GM19099 (cell line): ENCODE measurements around the gene IL23A.

ENCODE experiments used
- POLR2A ChIP-seq: IDR thresholded peaks from 3 replicates; pipeline ENCODE4 v1.6.1; 2011; ENCODE audit warnings: low read depth; ENCODE audit not compliant: insufficient read length; ENCODE audit errors: extremely low read depth

IL23A gene

DNA sequence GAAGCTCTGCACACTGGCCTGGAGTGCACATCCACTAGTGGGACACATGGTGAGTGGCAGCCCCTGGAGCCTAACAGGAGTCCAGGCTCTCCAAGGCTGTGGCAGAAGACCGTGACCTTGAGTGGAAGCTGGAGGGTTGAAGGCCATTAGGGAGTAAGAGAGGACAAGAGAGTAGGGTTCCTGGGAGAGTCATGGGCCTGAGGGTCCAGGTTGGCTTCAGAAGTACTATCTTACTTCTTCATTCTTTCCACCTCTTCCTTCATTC lies 406 bp downstream of the IL23A start:
- no peak for TF ChIP-seq POLR2A

DNA sequence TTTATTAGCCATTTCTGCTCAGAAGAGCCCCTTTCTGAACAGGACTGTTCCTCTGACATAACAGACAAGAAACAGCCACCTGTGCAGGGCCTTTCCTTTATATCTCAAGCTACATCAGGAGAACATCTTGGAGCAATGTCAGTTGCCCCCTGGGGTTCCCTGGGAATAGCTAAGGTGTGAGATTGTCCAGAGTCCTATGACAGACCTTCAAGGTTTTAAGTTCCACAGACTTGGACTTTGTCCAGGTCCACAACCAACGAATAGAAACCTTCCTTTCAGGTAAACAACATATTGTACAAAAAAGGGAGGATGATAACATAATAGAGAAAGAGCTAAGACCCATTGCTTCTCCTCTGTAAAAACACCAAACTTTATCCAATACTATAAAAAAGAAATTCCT lies 2.9 kb downstream of the IL23A start:
- no peak for TF ChIP-seq POLR2A

DNA sequence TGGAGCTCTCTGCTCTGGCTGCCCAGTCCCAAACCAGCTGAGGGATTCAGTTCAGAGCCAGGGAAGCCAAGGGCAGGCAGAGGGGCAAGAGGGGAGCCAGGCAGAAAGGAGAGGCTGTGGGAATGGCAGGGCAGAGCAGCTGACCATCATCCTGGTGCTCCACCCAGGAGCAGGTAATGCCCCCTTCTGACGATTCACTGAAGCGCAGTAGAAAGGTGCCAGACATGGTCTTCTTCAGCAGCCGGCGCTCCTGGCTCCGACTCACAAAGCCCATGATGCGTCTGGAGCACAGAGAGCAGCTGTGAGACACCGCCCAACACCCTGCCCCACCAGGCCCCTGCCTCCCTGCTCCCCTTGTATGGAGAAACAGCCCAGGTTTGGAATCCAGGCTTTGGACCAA lies 8.0 kb downstream of the IL23A start:
- TF ChIP-seq POLR2A: no peak

GRCh38 chr12:56348776-56349175 lies 10.1 kb downstream of the IL23A start:
- no peak for TF ChIP-seq POLR2A

- TF ChIP-seq POLR2A: no peak
These were observed 12.0 kb downstream of the IL23A start for GRCh38 chr12:56350662-56351061.

GRCh38 chr12:56351325-56351724 lies 12.6 kb downstream of the IL23A start:
- TF ChIP-seq POLR2A: no peak

DNA sequence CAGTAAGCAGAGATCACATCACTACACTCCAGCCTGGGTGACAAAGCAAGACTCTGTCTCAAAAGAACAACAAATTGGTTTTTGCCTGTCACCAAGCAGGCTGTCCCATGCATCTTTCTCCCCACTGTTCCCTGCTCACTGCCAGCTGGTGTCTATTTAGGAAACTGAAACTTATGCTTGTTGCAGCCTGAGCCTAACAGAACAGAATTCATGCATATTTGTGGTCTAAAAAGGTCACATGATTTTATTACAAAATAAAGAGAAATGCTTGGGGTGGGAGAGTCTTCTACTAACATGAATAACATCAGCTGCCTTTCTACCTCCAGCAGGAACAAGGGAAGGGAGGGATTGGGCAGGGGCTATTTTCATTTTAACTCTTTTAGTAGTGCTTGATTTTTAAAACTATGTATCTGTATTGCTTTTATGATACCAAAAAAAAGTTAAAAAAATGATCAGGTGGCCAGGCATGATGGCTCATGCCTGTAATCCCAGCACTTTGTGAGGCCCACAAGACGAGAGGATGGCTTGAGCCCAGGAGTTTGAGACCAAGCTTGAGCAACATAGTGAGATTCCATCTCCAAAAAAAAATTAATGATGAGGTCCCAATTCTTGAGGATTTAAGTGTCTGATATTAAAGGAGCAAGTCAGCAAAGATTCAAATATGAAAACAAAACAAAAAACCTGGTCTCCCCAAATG lies 20.3 kb downstream of the IL23A start:
- peak; percentile 35 for TF ChIP-seq POLR2A

DNA sequence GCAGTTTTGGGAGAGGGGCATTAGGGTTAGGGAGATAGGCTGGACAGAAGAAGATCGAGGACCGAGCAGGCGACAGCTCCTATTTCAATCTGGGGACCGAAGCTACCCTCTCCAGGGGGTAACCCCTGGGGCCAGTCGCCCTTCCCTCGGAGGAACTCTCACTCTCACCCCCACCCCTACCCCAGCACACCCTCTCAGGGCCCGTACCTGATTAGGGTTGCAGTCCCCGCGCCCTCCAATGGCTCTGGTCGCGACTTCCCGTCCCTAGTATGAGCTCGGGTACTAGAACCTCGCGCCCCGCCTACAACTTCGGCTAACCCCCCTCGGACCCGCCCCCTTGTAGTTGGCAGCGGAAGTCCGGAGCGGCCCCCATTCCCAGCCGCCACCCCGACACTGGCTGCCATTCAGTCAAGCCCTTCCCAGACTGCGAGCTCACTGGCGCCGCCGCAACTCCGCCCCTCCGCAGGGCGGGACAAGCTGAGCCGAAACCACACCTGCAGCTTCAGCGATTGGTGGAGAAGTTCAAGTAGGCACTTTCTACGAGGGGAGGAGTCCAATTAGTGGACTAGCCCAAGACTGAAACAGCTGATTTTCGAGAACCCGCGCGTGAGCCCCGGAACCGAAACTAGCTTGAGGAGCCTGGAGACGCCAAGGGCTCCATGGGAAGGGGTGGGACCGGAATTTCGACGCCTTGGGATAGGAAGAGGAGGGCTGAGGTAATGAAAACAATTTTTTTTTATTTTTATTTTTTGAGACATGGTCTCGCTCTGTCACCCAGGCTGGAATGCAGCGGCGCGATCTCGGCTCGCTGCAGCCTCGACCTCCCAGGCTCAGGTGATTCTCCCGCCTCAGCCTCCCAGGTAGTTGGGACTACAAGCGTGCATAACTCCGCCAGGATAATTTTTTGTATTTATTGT lies 21.4 kb downstream of the IL23A start, which contains the start of gene STAT2:
Gene STAT2, minus strand, starts transcription at position 257 of the 917 bp plus-strand sequence. CDS start 3,536 bp downstream, outside the sequence.
- peak; percentile 89 for TF ChIP-seq POLR2A

DNA sequence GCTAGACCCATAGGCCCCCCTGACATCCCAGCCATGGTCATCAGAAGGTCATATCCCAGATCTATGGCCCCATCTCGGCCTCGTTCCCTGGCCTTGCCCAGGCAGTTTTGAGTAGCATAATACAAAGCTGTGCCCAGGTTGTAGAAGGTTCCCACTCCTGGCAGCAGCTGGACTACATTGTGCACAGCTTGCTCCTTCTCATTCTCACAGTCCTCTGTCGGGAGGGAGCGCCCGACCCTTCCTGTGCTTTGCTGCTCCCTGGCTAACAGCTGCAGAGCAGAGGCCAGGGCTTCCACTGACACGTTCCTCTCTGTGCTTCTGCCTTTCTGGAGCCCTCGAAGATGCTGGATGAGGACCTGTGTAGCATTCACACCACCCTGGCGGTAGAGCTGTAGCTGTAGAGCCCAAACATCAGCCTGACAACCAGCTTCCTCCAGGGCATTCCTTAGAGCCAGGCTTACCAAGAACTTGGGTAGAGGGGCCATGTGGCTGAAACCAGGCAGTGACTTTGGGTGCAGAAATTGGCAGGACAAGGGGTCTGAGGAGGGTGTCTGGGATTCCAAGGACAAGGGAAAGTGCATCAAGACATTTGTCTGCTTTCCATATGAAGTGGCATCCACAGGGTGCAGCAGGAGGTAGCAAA lies 22.9 kb downstream of the IL23A start:
- no peak for TF ChIP-seq POLR2A

DNA sequence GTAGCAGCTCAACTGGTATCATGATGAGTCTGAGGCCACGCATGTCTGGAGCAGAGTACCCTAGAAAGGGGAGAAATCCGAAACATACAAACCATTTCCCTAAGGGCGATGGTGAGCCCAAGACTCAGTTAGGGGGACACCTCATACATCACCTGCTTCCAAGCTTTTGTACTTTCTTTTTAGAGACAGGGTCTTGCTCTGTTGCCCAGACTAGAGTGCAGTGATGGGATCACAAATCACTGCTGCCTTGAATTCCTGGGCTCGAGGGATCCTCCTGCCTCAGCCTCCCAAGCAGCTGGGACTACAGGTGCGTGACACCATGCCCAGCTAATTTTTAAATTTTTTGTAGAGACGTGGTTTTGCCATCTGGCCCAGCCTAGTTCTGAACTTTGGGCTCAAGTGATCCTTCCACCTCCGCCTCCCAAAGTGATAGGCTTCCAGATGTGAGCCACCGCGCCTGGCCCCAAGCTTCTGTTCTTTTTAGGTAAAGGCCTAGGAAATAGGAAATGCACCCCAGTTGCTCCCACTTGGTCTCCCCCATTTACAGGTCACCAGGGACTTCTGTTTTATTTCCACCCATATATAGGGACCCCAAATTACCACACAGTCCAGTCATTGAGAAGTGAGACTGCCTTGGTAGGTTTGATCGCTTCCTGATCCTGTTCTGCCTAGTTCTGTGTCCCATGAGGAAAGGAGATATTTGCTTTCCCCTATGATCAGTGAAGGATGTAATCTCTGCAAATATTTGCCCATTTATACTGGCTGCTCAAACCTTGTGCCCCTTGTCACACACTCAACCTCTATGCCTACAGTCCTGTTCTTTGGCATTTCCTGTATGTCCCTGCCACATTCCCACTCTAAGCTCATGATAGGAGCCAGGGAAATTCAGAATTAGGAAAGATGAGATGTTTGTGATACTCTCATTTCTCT lies 23.7 kb downstream of the IL23A start, which contains the start of gene APOF:
Gene APOF, minus strand, starts transcription at position 728 of the 930 bp plus-strand sequence. Its CDS starts 112 bp downstream, at position 616.
- no peak for TF ChIP-seq POLR2A

GRCh38 chr12:56366948-56367347 lies 28.3 kb downstream of the IL23A start:
- TF ChIP-seq POLR2A: no peak

GRCh38 chr12:56373515-56373914 lies 34.8 kb downstream of the IL23A start:
- no peak for TF ChIP-seq POLR2A

DNA sequence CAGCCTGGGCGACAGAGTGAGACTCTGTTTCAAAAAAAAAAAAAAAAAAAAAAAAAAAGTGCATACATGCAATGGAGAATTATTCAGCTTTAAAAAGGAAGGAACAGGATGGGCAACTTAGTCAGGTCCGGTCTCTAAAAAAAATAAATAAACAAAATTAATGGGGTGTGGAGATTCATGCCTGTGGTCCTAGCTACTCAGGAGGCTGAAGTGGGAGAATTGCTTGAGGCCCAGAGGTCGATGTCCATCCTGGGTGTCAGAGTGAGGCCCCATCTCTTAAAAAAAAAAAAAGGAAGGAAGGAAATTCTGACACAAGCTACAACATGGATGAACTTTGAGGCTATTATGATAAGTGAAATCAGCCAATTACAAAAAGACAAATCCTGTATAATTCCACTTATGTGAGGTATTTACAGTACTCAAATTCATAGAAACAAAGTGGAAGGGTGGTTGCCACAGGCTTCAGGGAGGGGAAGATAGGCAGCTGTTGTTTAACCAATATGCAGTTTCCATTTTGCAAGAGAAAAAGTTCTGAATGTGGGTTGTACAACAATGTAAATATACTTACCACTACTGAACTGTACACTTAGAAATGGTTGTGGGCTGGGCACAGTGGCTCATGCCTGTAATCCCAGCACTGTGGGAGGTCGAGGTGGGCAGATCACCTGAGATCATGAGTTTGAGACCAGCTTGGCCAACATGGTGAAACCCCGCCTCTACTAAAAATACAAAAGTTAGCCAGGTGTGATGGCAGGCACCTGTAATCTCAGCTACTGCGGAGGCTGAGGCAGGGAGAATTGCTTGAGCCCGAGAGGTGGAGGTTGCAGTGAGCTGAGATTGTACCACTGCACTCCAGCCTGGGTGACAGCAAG lies 36.3 kb downstream of the IL23A start:
- TF ChIP-seq POLR2A: no peak

DNA sequence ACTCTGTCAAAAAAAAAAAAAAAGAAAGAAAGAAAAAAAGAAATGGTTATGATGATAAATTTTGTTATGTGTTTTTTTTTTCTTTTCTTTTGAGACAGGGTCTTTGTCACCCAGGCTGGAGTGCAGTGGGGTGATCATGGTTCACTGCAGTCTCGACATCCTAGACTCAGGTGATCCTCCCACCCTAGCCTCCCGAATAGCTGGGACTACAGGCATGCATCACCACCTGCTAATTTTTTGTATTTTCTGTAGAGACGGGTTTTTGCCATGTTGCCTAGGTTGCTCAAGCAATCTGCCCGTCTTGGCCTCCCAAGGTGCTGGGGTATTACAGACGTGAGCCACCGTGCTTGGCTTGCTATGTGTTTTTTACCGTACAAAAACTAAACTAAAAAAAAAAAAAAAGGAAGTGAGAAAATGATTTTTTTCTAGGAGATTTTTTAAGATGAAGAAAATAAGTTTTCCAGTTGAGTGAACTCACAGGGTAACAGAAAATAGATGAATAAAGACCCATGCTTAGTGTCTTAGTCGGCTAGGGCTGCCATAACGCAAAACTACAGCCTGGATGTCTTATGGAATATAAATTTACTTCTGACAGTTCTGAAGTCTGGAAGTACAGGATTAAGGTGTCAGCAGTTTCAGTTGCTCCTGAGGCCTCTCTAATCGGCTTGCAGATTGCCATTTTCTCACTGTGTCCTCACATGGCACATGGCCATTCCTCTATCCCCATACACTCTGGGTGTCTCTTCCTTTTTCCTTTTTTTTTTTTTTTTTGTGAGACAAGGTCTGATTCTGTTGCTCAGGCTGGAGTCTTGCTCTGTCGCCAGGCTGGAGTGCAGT lies 37.1 kb downstream of the IL23A start:
- no peak for TF ChIP-seq POLR2A
